Activated T-cell treated with anti-CD3 and anti-CD28 coated beads, Interleukin-2, amount 50 U/mL, for 72 hours (primary cell): Measurements from ENCODE around the gene SCLT1. TPM values are rescaled to one million over a fixed set of nuclear protein-coding genes. Genes with fewer than 3 reads are reported as not detected.
A peak's percentile ranks its signal among the peaks of the same experiment; 100 is the strongest.

ENCODE experiments used
- ATAC-seq, 2 donors: fragments of 150-1000 bp; cut with Tn5 transposase; replicated peaks in 1 of 2; 2 replicates each; pipeline ENCODE4 v1.10.0; 2021; ENCODE audit warnings: moderate library complexity in 2 of 2, mild to moderate bottlenecking in 1 of 2
- DNase-seq, 2 donors: peaks; one replicate each; pipeline ENCODE4 v3.0.0; 2021 to 2022; ENCODE audit warnings: mixed read lengths in 1 of 2
- H3K27ac Mint-ChIP-seq: one replicate; pipeline ENCODE4 v1.8.0; 2022; ENCODE audit warnings: mild to moderate bottlenecking, moderate library complexity, mixed read lengths
- H3K27me3 Mint-ChIP-seq: one replicate; pipeline ENCODE4 v1.8.0; 2022; ENCODE audit warnings: low read depth, mixed read lengths
- H3K36me3 Mint-ChIP-seq, 2 donors: one replicate each; pipeline ENCODE4 v1.8.0; 2022; ENCODE audit warnings: mixed read lengths in 2 of 2, mild to moderate bottlenecking in 1 of 2; ENCODE audit not compliant: insufficient read depth in 2 of 2
- H3K4me1 Mint-ChIP-seq: one replicate; pipeline ENCODE4 v1.8.0; 2022; ENCODE audit warnings: low read depth, mixed read lengths
- H3K4me3 Mint-ChIP-seq, 2 donors: one replicate each; pipeline ENCODE4 v1.8.0; 2022; ENCODE audit warnings: mild to moderate bottlenecking in 2 of 2, mixed read lengths in 2 of 2, moderate library complexity in 2 of 2
- H3K9me3 Mint-ChIP-seq, 2 donors: one replicate each; pipeline ENCODE4 v1.8.0; 2022; ENCODE audit warnings: mixed read lengths in 2 of 2
- total RNA-seq, 2 donors: library from RNA; stranded (reverse); gene quantifications; one replicate each; pipeline ENCODE4 v1.2.3, GENCODE V29; 2022

SCLT1 gene
- total RNA-seq, 2 donors from 2014 or later: 24.5 to 25.6 TPM

DNA sequence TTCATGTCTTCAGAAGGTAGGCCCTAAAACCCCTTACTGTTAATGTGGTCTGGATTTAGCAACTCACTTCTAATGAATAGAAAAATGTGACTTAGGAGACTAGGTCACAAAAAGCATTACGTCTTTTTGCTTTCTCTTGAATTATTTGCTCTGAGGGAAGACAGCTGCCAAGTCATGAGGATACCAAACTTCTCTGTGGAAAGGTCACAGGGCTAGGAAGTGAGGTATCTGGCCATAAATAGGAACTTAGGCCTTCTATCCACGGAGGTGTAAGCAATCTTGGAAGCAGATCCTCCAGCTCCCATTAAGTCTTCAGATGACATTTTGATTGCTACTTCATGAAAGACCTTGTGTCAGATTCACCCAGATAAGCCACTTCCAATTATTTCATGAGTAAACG is 163.3 kb downstream of the SCLT1 start:
- Mint-ChIP-seq H3K36me3 (peaks cover 5 to 15% of the 10 kb centered on the region in 2 donors), H3K27me3 (no peaks in the 10 kb centered on the region), H3K4me3 (no peak overlapping the region), H3K9me3 (peaks cover 2 to 3% of the 10 kb centered on the region in 2 donors), H3K27ac (no peak overlapping the region), H3K4me1 (no peaks in the 10 kb centered on the region)
- ATAC-seq: no peak
- no peak for DNase-seq

DNA sequence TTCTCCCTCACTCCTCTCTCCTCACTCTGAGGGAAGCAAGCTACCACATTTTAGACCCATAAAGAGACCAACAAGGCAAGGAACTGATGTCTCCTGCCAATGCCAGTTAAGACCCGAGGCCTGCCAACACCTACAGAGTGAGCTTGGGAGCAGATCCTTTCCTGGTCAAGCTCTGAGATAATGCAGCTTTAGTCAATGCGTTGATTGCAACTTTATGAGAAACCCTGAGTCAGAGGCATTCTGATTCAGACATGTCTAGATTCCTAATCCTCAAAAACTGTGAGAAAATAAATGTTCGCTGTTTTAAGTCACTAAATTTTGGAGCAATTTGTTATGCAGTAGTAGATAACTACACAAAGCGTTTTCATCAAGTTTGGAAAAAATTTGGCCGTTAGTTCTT is 168.4 kb downstream of the SCLT1 start:
- no peak for ATAC-seq
- Mint-ChIP-seq H3K27me3 (no peaks in the 10 kb centered on the region), H3K4me1 (no peaks in the 10 kb centered on the region), H3K36me3 (peaks cover 3 to 15% of the 10 kb centered on the region in 2 donors), H3K27ac (no peak overlapping the region), H3K9me3 (peaks cover 2 to 3% of the 10 kb centered on the region in 2 donors), H3K4me3 (no peak overlapping the region)
- no peak for DNase-seq

- peaks cover 0 to 8% of the 10 kb centered on the region in 2 donors for H3K36me3 Mint-ChIP-seq
- ATAC-seq (no peak), DNase-seq (no peak)
- H3K27ac Mint-ChIP-seq: no peak overlapping the region
- H3K27me3 Mint-ChIP-seq: no peaks in the 10 kb centered on the region
- no peak overlapping the region for H3K4me3 Mint-ChIP-seq
- no peaks in the 10 kb centered on the region for H3K9me3 Mint-ChIP-seq
- H3K4me1 Mint-ChIP-seq: peaks cover 11% of the 10 kb centered on the region
Observed at GRCh38 chr4:128921954-128922353, 171.4 kb downstream of the SCLT1 start.

GRCh38 chr4:128917781-128918180 is 175.6 kb downstream of the SCLT1 start:
- no peaks in the 10 kb centered on the region for H3K36me3 Mint-ChIP-seq
- ATAC-seq: peak in 1 of 2 donors; percentile 25
- H3K27ac Mint-ChIP-seq: peak overlapping the region; percentile 45
- H3K4me1 Mint-ChIP-seq: peaks cover 11% of the 10 kb centered on the region
- no peak overlapping the region for H3K4me3 Mint-ChIP-seq
- no peaks in the 10 kb centered on the region for H3K27me3 Mint-ChIP-seq
- no peaks in the 10 kb centered on the region for H3K9me3 Mint-ChIP-seq
- no peak for DNase-seq

- no peaks in the 10 kb centered on the region for H3K36me3 Mint-ChIP-seq
- peak overlapping the region; percentile 42 for H3K27ac Mint-ChIP-seq
- DNase-seq: no peak
- peaks cover 11% of the 10 kb centered on the region for H3K4me1 Mint-ChIP-seq
- no peaks in the 10 kb centered on the region for H3K27me3 Mint-ChIP-seq
- no peaks in the 10 kb centered on the region for H3K9me3 Mint-ChIP-seq
- peak in 1 of 2 donors; percentile 32 for ATAC-seq
- H3K4me3 Mint-ChIP-seq: no peak overlapping the region
Observed at GRCh38 chr4:128916832-128917231, 176.5 kb downstream of the SCLT1 start.

- Mint-ChIP-seq H3K27ac (no peak overlapping the region), H3K4me1 (peaks cover 11% of the 10 kb centered on the region), H3K27me3 (no peaks in the 10 kb centered on the region), H3K9me3 (no peaks in the 10 kb centered on the region), H3K36me3 (no peaks in the 10 kb centered on the region), H3K4me3 (no peak overlapping the region)
- no peak for ATAC-seq
- no peak for DNase-seq
Observed at GRCh38 chr4:128915544-128915943, 177.8 kb downstream of the SCLT1 start.

- Mint-ChIP-seq H3K4me3 (no peak overlapping the region), H3K27ac (no peak overlapping the region), H3K36me3 (no peaks in the 10 kb centered on the region), H3K9me3 (no peaks in the 10 kb centered on the region), H3K27me3 (no peaks in the 10 kb centered on the region), H3K4me1 (peaks cover 6% of the 10 kb centered on the region)
- no peak for ATAC-seq
- no peak for DNase-seq
Observed at GRCh38 chr4:128913228-128913627, 180.1 kb downstream of the SCLT1 start.

- Mint-ChIP-seq H3K4me3 (no peak overlapping the region), H3K27me3 (no peaks in the 10 kb centered on the region), H3K4me1 (peaks cover 5% of the 10 kb centered on the region), H3K9me3 (no peaks in the 10 kb centered on the region), H3K36me3 (no peaks in the 10 kb centered on the region), H3K27ac (no peak overlapping the region)
- ATAC-seq (no peak), DNase-seq (no peak)
Observed at GRCh38 chr4:128908735-128909134, 184.6 kb downstream of the SCLT1 start.

GRCh38 chr4:128907981-128908380 is 185.4 kb downstream of the SCLT1 start:
- no peak overlapping the region for H3K27ac Mint-ChIP-seq
- H3K36me3 Mint-ChIP-seq: no peaks in the 10 kb centered on the region
- no peak for DNase-seq
- H3K27me3 Mint-ChIP-seq: no peaks in the 10 kb centered on the region
- peaks cover 5% of the 10 kb centered on the region for H3K4me1 Mint-ChIP-seq
- no peak overlapping the region for H3K4me3 Mint-ChIP-seq
- H3K9me3 Mint-ChIP-seq: no peaks in the 10 kb centered on the region
- ATAC-seq: no peak

DNA sequence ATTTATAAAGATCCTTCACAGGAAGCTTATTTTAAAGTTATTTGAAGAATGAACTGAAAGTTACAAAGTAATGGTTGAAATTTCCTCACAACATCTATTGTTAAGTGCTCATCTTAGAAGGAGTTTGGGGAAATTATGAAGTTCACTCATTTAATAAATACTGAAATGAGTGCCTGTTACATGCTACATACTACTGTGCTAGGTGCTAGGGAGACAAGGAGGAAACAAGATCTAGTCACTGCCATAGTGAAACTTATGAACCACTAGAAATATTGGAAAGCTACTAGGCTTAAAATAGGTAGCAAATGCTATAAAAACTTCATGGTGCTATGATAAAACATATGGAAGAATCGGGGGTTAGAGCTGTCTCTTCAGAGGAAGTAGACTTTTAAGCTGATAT is 186.8 kb downstream of the SCLT1 start:
- DNase-seq: no peak
- H3K27ac Mint-ChIP-seq: no peak overlapping the region
- no peak for ATAC-seq
- H3K4me3 Mint-ChIP-seq: no peak overlapping the region
- H3K36me3 Mint-ChIP-seq: peaks cover 0 to 2% of the 10 kb centered on the region in 2 donors
- no peaks in the 10 kb centered on the region for H3K9me3 Mint-ChIP-seq
- H3K27me3 Mint-ChIP-seq: no peaks in the 10 kb centered on the region
- H3K4me1 Mint-ChIP-seq: peaks cover 5% of the 10 kb centered on the region

- Mint-ChIP-seq H3K4me3 (no peak overlapping the region), H3K27ac (no peak overlapping the region), H3K4me1 (peaks cover 5% of the 10 kb centered on the region), H3K9me3 (no peaks in the 10 kb centered on the region), H3K27me3 (no peaks in the 10 kb centered on the region), H3K36me3 (peaks cover 0 to 3% of the 10 kb centered on the region in 2 donors)
- DNase-seq (no peak), ATAC-seq (no peak)
Observed at GRCh38 chr4:128904821-128905220, 188.5 kb downstream of the SCLT1 start.

- H3K4me3 Mint-ChIP-seq: no peak overlapping the region
- H3K27ac Mint-ChIP-seq: no peak overlapping the region
- ATAC-seq: no peak
- H3K9me3 Mint-ChIP-seq: no peaks in the 10 kb centered on the region
- H3K36me3 Mint-ChIP-seq: peaks cover 0 to 2% of the 10 kb centered on the region in 2 donors
- DNase-seq: no peak
- H3K27me3 Mint-ChIP-seq: no peaks in the 10 kb centered on the region
- no peaks in the 10 kb centered on the region for H3K4me1 Mint-ChIP-seq
Observed at GRCh38 chr4:128880662-128881061, 212.7 kb downstream of the SCLT1 start.

GRCh38 chr4:128879971-128880370 is 213.4 kb downstream of the SCLT1 start:
- H3K27ac Mint-ChIP-seq: no peak overlapping the region
- H3K27me3 Mint-ChIP-seq: no peaks in the 10 kb centered on the region
- DNase-seq (no peak), ATAC-seq (no peak)
- no peaks in the 10 kb centered on the region for H3K9me3 Mint-ChIP-seq
- H3K36me3 Mint-ChIP-seq: peaks cover 0 to 2% of the 10 kb centered on the region in 2 donors
- no peaks in the 10 kb centered on the region for H3K4me1 Mint-ChIP-seq
- no peak overlapping the region for H3K4me3 Mint-ChIP-seq

- H3K36me3 Mint-ChIP-seq: peaks cover 0 to 2% of the 10 kb centered on the region in 2 donors
- H3K27ac Mint-ChIP-seq: no peak overlapping the region
- H3K4me3 Mint-ChIP-seq: no peak overlapping the region
- no peaks in the 10 kb centered on the region for H3K9me3 Mint-ChIP-seq
- ATAC-seq: no peak
- no peaks in the 10 kb centered on the region for H3K4me1 Mint-ChIP-seq
- DNase-seq: no peak
- no peaks in the 10 kb centered on the region for H3K27me3 Mint-ChIP-seq
Observed at GRCh38 chr4:128879283-128879682, 214.1 kb downstream of the SCLT1 start.
